HepG2 (cell line): ENCODE results near the gene BPI. TPM values are rescaled to one million over a fixed set of nuclear protein-coding genes. Genes with fewer than 3 reads are reported as not detected.

Experiments used
- BRD4 ChIP-seq: sonication (generic); formaldehyde crosslinking; IDR thresholded peaks from 2 replicates; pipeline ENCODE4 v1.4.0; 2020; ENCODE audit warnings: missing genetic modification reagents
- CBX5 ChIP-seq: sonication (generic); formaldehyde crosslinking; IDR thresholded peaks from 2 replicates; pipeline ENCODE4 v1.4.0; 2020; ENCODE audit warnings: missing genetic modification reagents, borderline replicate concordance
- CHD2 ChIP-seq: IDR thresholded peaks from 2 replicates; pipeline ENCODE4 v1.6.1; 2011; ENCODE audit warnings: low read depth, low read length, improper control_type of control experiment
- FOXA3 ChIP-seq: IDR thresholded peaks from 2 replicates; pipeline ENCODE4 v1.6.1; 2016; ENCODE audit warnings: missing genetic modification reagents, missing compliant biosample characterization
- LCORL ChIP-seq, 2 experiments: fragments of 450-650 bp in 1 of 2; sonication (generic) in 1 of 2; formaldehyde crosslinking in 1 of 2; IDR thresholded peaks; 2 replicates each; pipeline versions ENCODE4 v1.5.0 to v1.6.1; 2017 to 2020; ENCODE audit warnings: antibody characterized with exemption in 1 of 2, missing genetic modification reagents in 1 of 2
- NCOR1 ChIP-seq: fragments of 200-600 bp; sonication (generic); IDR thresholded peaks from 2 replicates; pipeline ENCODE4 v1.7.0; 2017; ENCODE audit warnings: antibody characterized with exemption, low read length, borderline replicate concordance
- POLR2G ChIP-seq: fragments of 200-400 bp; formaldehyde crosslinking; IDR thresholded peaks from 2 replicates; pipeline ENCODE4 v1.6.1; 2018; ENCODE audit warnings: mild to moderate bottlenecking, low read depth, low read length, moderate library complexity
- SIX1 ChIP-seq: sonication (generic); formaldehyde crosslinking; IDR thresholded peaks from 2 replicates; pipeline ENCODE4 v1.4.0; 2020; ENCODE audit warnings: missing genetic modification reagents, borderline replicate concordance
- TARDBP ChIP-seq: sonication (generic); formaldehyde crosslinking; IDR thresholded peaks from 2 replicates; pipeline ENCODE4 v1.8.0; 2022; ENCODE audit warnings: mild to moderate bottlenecking, missing genetic modification reagents
- TGIF2 ChIP-seq: IDR thresholded peaks from 2 replicates; pipeline ENCODE4 v1.6.1; 2016; ENCODE audit warnings: control low read depth, missing compliant biosample characterization
- THAP11 ChIP-seq: IDR thresholded peaks from 2 replicates; pipeline ENCODE4 v1.6.1; 2016; ENCODE audit warnings: missing biosample characterization, missing genetic modification reagents
- ZFP36L2 ChIP-seq: sonication (generic); formaldehyde crosslinking; IDR thresholded peaks from 2 replicates; pipeline ENCODE4 v1.4.0; 2020; ENCODE audit warnings: missing genetic modification reagents
- ZKSCAN1 ChIP-seq: fragments of 150-350 bp; IDR thresholded peaks from 2 replicates; pipeline ENCODE4 v1.6.1; 2014; ENCODE audit warnings: low read length
- ZNF12 ChIP-seq: sonication (generic); formaldehyde crosslinking; IDR thresholded peaks from 2 replicates; pipeline ENCODE4 v1.5.0; 2020; ENCODE audit warnings: missing genetic modification reagents
- ZNF350 ChIP-seq: sonication (generic); formaldehyde crosslinking; IDR thresholded peaks from 2 replicates; pipeline ENCODE4 v1.4.0; 2020; ENCODE audit warnings: mild to moderate bottlenecking, low read depth, missing genetic modification reagents, borderline replicate concordance
- ZNF550 ChIP-seq: sonication (generic); formaldehyde crosslinking; IDR thresholded peaks from 2 replicates; pipeline ENCODE4 v1.4.0; 2020; ENCODE audit warnings: mild to moderate bottlenecking, missing genetic modification reagents, borderline replicate concordance
- ZNF674 ChIP-seq: sonication (generic); formaldehyde crosslinking; IDR thresholded peaks from 2 replicates; pipeline ENCODE4 v1.5.0; 2020; ENCODE audit warnings: low read depth, mild to moderate bottlenecking, missing genetic modification reagents
- ZNF768 ChIP-seq: sonication (generic); formaldehyde crosslinking; IDR thresholded peaks from 2 replicates; pipeline ENCODE4 v1.4.0; 2020; ENCODE audit warnings: missing genetic modification reagents
- ZNF788 ChIP-seq: sonication (generic); formaldehyde crosslinking; IDR thresholded peaks from 2 replicates; pipeline ENCODE4 v1.5.0; 2020; ENCODE audit warnings: mild to moderate bottlenecking, missing genetic modification reagents, borderline replicate concordance
- ZNF891 ChIP-seq: sonication (generic); formaldehyde crosslinking; IDR thresholded peaks from 2 replicates; pipeline ENCODE4 v1.5.0; 2020; ENCODE audit warnings: mild to moderate bottlenecking, missing genetic modification reagents
- polyA plus RNA-seq, 8 experiments: library from polyadenylated mRNA; depleted of rRNA in 3 of 8; stranded (reverse) in 7 of 8; unstranded in 1 of 8; fragments of >200 nt; fragmentation: Illumina TruSeq in 4 of 8; extraction: Trizol in 4 of 8; gene quantifications; 2 replicates each; pipeline versions ENCODE4 v1.2.1 to v1.2.3, GENCODE V29; 2011 to 2016; ENCODE audit warnings: low read depth in 4 of 8, missing spikeins in 1 of 8, mixed read lengths in 1 of 8; ENCODE audit not compliant: insufficient read depth in 1 of 8
- total RNA-seq, 5 experiments: library from RNA; depleted of rRNA; stranded (reverse); fragments of >200 nt; fragmentation: Illumina TruSeq; extraction: Trizol; gene quantifications; 2 replicates each; pipeline ENCODE4 v1.2.3, GENCODE V29; 2016; ENCODE audit warnings: low read depth in 1 of 5
- TF ChIP-seq, protein P1 (sequence below): sonication (generic); formaldehyde crosslinking; IDR thresholded peaks from 2 replicates; pipeline ENCODE4 v1.4.0; 2020; ENCODE audit warnings: missing genetic modification reagents
- TF ChIP-seq, protein P2 (sequence below): sonication (generic); formaldehyde crosslinking; IDR thresholded peaks from 2 replicates; pipeline ENCODE4 v1.5.1; 2020; ENCODE audit warnings: mild to moderate bottlenecking, missing genetic modification reagents, moderate library complexity
- TF ChIP-seq, protein P3 (sequence below): sonication (generic); formaldehyde crosslinking; IDR thresholded peaks from 2 replicates; pipeline ENCODE4 v1.5.1; 2020; ENCODE audit warnings: mild to moderate bottlenecking, missing genetic modification reagents, borderline replicate concordance

BPI gene
- total and polyA plus RNA-seq, 2 of the 13 experiments (the other 11 are each of a cell fraction or from before 2014, with no cell fraction given) = not detected

DNA sequence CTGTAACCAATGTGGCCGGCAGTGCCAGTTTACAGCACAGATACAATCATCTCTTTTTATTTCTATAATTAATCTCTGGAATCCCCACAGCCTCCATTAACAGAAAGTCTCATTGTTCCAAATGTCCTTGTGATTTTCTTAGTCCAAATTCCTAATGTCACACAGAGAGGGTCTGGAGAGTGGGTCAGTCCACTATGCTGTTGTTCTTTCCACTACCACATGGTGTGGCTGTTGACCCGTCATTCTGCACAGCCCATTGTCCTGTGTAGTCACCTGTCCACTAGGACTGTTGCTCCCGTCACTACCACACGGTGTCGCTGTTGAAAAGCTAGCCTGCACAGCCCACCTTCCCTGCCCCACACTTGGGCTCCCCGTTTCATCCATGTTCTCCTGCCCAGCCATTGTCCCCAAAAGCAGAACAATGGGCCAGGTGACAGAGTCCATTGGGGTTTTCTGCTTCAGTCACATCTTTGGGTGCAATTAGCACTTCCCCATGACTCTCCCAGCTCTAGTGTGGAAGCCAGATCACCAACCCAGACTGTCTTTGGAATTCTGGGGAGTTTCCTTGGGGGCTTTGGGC is 33.7 kb downstream of the BPI start (continued):
- TF ChIP-seq, protein P1, sequence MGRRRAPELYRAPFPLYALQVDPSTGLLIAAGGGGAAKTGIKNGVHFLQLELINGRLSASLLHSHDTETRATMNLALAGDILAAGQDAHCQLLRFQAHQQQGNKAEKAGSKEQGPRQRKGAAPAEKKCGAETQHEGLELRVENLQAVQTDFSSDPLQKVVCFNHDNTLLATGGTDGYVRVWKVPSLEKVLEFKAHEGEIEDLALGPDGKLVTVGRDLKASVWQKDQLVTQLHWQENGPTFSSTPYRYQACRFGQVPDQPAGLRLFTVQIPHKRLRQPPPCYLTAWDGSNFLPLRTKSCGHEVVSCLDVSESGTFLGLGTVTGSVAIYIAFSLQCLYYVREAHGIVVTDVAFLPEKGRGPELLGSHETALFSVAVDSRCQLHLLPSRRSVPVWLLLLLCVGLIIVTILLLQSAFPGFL (CRISPR knock-in tag) = no peak
- TF ChIP-seq NCOR1 (no peak), ZNF768 (CRISPR knock-in tag) (peak; percentile 48; the same call in 1 of the 2 replicates), CHD2 (no peak), ZNF350 (CRISPR knock-in tag) (no peak), POLR2G (no peak), TGIF2 (no peak), CBX5 (CRISPR knock-in tag) (peak; percentile 93), ZKSCAN1 (peak; percentile 66; the same call in 1 of the 2 replicates), BRD4 (CRISPR knock-in tag) (no peak), ZFP36L2 (CRISPR knock-in tag) (no peak), ZNF788 (peak; percentile 49; the same call in 1 of the 2 replicates), LCORL (IDR thresholded peaks at IDR 0.05) (no peak), LCORL (CRISPR knock-in tag; IDR thresholded peaks at IDR 0.05) (no peak), ZNF891 (CRISPR knock-in tag) (no peak), SIX1 (CRISPR knock-in tag) (no peak), TARDBP (CRISPR knock-in tag) (peak; percentile 25; the same call in 1 of the 2 replicates), ZNF550 (CRISPR knock-in tag) (no peak), ZNF12 (CRISPR knock-in tag) (no peak), THAP11 (no peak), FOXA3 (CRISPR knock-in tag) (no peak), ZNF674 (CRISPR knock-in tag) (no peak)
- TF ChIP-seq, protein P2, sequence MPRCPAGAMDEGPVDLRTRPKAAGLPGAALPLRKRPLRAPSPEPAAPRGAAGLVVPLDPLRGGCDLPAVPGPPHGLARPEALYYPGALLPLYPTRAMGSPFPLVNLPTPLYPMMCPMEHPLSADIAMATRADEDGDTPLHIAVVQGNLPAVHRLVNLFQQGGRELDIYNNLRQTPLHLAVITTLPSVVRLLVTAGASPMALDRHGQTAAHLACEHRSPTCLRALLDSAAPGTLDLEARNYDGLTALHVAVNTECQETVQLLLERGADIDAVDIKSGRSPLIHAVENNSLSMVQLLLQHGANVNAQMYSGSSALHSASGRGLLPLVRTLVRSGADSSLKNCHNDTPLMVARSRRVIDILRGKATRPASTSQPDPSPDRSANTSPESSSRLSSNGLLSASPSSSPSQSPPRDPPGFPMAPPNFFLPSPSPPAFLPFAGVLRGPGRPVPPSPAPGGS (CRISPR knock-in tag) = no peak
- TF ChIP-seq, protein P3, sequence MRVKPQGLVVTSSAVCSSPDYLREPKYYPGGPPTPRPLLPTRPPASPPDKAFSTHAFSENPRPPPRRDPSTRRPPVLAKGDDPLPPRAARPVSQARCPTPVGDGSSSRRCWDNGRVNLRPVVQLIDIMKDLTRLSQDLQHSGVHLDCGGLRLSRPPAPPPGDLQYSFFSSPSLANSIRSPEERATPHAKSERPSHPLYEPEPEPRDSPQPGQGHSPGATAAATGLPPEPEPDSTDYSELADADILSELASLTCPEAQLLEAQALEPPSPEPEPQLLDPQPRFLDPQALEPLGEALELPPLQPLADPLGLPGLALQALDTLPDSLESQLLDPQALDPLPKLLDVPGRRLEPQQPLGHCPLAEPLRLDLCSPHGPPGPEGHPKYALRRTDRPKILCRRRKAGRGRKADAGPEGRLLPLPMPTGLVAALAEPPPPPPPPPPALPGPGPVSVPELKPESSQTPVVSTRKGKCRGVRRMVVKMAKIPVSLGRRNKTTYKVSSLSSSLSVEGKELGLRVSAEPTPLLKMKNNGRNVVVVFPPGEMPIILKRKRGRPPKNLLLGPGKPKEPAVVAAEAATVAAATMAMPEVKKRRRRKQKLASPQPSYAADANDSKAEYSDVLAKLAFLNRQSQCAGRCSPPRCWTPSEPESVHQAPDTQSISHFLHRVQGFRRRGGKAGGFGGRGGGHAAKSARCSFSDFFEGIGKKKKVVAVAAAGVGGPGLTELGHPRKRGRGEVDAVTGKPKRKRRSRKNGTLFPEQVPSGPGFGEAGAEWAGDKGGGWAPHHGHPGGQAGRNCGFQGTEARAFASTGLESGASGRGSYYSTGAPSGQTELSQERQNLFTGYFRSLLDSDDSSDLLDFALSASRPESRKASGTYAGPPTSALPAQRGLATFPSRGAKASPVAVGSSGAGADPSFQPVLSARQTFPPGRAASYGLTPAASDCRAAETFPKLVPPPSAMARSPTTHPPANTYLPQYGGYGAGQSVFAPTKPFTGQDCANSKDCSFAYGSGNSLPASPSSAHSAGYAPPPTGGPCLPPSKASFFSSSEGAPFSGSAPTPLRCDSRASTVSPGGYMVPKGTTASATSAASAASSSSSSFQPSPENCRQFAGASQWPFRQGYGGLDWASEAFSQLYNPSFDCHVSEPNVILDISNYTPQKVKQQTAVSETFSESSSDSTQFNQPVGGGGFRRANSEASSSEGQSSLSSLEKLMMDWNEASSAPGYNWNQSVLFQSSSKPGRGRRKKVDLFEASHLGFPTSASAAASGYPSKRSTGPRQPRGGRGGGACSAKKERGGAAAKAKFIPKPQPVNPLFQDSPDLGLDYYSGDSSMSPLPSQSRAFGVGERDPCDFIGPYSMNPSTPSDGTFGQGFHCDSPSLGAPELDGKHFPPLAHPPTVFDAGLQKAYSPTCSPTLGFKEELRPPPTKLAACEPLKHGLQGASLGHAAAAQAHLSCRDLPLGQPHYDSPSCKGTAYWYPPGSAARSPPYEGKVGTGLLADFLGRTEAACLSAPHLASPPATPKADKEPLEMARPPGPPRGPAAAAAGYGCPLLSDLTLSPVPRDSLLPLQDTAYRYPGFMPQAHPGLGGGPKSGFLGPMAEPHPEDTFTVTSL (CRISPR knock-in tag) = no peak
